SKM-1 (cell line): ENCODE data around the gene GFER.

ENCODE experiments used
- DNase-seq: peaks from one replicate; lab custom pipeline; 2025; ENCODE audit not compliant: unreplicated experiment; lab: John Stamatoyannopoulos, UW

The GFER gene

DNA sequence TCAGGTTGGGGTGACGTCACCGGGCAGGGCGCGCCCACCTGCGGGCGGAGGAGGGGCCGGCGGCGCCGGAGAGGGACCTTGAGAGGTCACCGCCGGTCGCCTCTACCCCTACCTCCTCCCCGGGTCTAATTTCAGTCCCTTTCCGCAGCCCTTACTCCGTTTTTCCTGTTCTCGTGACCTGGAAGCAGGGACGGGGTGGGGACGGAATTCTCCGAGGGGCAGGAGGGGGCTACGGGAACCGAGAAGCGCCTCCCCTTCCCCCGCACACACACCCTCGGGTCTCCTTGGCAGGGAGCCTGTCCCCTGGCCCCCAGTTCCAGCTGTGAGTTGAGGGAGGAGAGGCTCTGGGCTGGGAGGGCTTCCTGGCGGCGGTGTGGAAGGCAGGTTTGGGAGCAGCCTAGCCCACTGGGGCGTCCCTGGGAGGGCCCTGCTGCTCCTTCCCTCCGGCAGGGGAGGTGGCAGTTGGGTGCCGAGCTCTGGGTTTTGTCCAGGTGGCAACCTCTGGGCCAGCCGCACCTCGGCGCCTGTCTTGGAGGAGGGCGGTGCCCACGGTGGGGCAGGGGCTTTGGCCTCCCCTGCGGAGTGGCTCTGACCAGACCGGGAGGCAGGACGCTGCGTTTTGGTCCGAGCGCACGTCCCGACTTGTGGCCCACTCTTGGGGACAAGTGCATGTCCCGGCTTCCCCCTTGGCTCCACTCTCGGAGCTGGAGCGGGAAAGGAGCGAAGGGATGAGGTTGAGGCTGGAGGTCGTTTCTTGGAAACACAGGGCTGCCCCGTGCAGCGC, 6.5 kb downstream of the GFER start:
- DNase-seq: no peak

DNA sequence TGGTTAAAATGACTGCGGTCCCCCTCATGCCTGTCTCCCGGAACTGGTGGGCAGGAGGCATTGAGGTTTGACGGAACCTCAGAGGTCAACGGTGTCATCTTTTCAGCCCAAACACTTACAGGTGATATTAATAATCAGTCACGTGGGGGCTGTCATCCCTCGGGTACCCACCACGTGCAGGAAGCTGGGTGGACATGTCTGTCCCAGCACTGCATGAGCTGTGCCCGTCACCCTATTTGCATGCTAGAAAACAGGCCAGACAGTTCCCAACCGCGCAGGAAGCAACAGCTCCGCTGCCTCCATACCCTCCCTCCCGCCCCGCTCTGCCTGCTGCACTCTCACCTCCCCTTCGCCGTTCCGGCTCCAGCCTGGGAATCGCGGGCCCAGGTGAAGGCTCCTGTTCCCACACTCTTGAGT, 7.2 kb downstream of the GFER start:
- DNase-seq: no peak

GRCh38 chr16:1991588-1991947, 7.6 kb downstream of the GFER start:
- DNase-seq: no peak

GRCh38 chr16:1991948-1992703, 8.1 kb downstream of the GFER start:
- DNase-seq: peak; percentile 73

DNA sequence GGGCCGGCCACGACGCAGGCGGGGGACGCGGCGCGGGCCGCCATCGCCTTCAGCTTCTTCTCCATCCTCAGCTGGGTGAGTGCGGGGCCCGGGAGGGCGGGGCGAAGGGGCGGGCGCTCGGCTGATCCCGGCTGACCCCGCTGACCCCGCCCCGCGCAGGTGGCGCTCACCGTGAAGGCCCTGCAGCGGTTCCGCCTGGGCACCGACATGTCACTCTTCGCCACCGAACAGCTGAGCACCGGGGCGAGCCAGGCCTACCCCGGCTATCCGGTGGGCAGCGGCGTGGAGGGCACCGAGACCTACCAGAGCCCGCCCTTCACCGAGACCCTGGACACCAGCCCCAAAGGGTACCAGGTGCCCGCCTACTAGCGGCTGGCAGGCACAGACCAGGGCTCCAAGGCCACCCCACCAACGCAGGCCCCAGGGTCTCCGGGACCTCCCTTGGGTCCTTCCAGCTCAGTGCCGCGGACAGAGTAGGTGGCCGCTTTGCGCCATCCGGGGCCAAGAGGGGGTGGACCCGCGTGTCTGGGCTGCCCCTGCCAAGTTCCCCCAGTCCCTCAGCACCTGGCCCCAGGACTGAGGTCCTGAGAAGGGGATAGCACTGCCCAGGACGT, 8.8 kb downstream of the GFER start:
- no peak for DNase-seq

- DNase-seq: no peak
These were observed 9.7 kb downstream of the GFER start for GRCh38 chr16:1993731-1994131.

- DNase-seq: no peak
These were observed 13.7 kb downstream of the GFER start for GRCh38 chr16:1997494-1998359.

DNA sequence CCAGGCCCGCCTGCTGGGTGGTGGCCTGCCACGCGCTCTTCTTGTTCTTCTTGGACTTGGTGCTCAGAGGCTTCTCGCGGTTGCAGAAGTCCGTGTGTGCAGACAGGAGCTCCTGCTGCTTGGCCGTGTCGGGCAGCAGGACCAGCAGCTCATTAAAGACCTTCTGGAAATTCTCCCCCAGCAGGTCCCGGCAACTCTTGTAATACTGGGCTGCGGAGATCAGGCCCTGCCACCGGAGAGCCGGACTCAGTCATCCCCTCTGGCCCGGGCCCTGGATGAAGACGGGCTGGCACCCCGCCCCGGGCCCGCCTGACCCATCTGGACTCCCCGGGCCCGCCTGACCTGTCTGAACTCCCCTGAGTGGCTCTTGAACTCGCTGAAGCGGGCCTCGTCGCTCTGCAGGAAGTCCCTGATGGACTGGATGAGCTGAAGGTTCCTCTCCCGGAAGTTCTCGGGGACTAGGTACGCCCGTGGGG, 14.4 kb downstream of the GFER start:
- no peak for DNase-seq

DNA sequence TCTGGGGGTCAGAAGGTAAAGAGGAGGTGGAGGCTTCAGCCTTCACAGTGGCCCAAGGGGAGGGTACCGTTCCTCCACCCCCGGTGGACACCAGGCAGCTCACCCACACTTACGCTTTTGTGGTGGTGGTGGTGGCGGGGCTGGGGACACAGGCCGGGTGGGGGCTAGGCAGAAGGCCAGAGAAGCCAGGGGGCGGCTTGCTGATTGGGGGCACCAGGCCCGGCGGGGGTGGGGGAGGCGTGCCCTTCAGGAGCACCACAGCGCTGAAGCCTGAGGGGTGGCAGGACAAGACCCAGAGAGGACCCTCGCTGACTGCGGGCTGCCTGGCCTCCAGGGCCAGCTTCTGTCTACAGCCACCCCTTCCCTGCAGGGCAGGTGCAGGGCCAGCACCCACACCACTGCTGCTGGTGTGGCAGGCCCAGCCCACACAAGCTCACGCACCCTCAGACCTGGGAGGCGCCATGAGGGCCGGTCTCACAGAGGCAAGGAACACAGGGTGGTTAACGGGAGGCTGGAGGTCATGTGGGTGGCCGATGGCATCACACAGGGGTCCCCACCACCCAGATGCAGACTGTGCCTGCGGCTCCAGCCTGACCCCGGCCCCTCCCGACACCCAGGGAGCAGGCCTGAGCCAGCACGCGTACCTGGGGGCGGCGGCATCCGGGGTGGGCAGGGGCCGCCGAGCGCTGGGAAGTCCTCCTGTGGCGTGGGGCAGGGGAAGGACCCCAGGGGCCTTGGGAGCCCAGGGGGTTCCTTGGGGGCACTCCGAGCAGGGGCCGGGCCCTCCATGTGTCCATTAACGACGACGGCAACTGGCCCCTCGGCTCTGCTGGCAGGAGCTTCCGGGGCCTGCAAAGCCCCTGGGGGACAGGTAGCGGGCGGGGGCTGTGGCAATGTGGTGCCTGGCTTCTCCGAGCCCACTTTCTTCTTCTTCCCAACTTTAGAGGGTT, 15.1 kb downstream of the GFER start:
- no peak for DNase-seq

DNA sequence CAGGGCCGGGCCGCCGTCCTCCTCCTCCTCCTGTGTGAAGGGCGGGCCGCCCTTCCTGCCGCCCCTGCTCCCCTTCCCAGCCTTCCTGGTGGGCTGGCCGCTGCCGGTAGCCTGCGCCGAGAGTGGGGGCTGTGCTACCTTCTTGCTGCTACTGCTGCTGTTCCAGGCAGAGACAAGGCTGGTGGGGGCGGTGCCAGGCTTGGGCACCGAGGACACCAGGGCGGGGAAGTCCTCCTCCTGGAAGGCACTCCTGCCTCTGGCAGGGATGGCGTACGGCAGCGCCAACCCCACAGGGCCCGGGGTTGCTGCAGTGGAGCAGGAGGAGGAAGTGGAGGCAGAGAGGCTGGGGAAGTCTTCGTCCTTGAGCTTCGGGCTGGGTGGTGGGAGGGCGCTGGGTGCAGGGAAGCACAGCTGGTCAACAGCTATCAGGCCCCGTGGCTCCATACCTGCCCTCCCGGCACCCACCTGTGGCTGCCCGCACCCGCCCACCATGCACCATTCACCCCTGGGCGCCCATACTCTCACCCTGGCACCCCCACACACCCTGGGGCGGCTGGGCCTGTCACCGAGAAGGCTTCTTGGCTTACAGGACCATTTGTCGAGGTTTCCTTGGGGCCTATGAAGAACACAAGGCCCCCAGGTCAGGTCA, 16.0 kb downstream of the GFER start:
- no peak for DNase-seq

- no peak for DNase-seq
These were observed 17.0 kb downstream of the GFER start for GRCh38 chr16:2001035-2001434.

- DNase-seq: no peak
These were observed 17.7 kb downstream of the GFER start for GRCh38 chr16:2001456-2002355.

GRCh38 chr16:2002406-2003230, 18.6 kb downstream of the GFER start:
- no peak for DNase-seq

GRCh38 chr16:2003231-2003826, 19.3 kb downstream of the GFER start:
- DNase-seq: no peak

DNA sequence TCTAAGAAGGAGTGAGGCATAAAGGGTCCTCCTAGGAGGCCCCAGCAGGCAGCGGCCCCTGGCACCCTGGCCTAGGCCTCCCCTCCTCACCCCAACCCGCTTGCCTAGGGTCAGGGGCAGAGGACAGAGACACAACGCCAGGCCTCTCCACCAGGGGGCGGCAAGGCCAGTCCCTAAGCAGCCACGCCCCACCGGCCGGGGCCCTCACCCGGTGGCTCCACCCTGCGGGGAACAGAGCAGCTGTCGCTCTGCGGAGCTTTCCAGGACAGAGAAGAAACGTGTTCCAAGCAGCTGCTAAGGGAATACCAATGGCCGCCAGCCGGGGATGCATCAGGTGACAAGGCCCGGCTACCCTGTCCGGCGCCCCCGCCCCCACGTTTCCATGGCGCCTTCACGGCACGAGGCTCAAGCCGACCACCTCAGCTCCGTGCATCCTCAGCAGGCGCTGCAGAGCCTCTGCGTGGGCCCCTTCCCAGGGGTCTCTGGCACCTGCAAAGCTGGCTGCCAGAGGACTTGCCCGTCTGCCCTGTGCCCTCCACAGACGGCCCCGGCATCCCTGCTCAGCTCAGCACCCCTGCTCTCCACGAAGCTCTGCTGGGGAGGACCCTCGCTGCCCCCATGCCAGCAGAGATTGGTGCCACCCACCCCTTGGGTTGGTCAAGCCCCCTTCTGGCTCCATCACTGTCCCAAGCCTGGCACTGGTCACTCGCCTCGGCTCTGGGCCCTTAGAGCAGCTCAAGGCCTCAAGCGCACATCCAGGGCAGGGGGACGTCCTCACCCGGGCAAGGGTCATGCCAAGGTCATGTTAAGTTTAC, 20.0 kb downstream of the GFER start:
- DNase-seq: peak; percentile 87

- no peak for DNase-seq
These were observed 21.0 kb downstream of the GFER start for GRCh38 chr16:2004795-2005517.
